HepG2 (cell line): Measurements from ENCODE around the gene TOP2B. TPM values are rescaled to one million over a fixed set of nuclear protein-coding genes. Genes with fewer than 3 reads are reported as not detected.

Source experiments
- ATAC-seq: fragments of 200-7000 bp; cut with Tn5 transposase; 3 replicates; pipeline ENCODE4 v1.9.1; 2020; ENCODE audit warnings: mild to moderate bottlenecking, moderate library complexity
- BruUV-seq: library from RNA; stranded (reverse); fragments of 400-500 nt; replicated peaks from 2 replicates; lab custom pipeline; 2021; lab: Mats Ljungman, UMichigan
- CTCF ChIA-PET: fragments of 300-600 bp; formaldehyde crosslinking; extraction: SDS; loops from one replicate; lab custom pipeline; 2021; ENCODE audit warnings: low total read pairs, inconsistent platforms, low intra/inter-chr PET ratio; lab: Yijun Ruan, JAX
- POLR2A ChIA-PET: fragments of 350-600 bp; sonication (Branson Sonifier 250); formaldehyde crosslinking; loops from one replicate; lab custom pipeline; 2020; ENCODE audit warnings: antibody characterized with exemption, inconsistent platforms; lab: Yijun Ruan, JAX
- DNase-seq: peaks from one replicate; pipeline ENCODE4 v3.0.0-alpha.2; 2015; ENCODE audit warnings: low spot score
- FAIRE-seq: peaks from 3 replicates; lab custom pipeline; 2011; peaks lifted over from hg19 to GRCh38; lab: Jason Lieb, UNC
- H2AFZ ChIP-seq: one replicate; pipeline ENCODE4 v1.6.1; 2011; ENCODE audit warnings: low read length, inconsistent platforms
- H3K27ac ChIP-seq: fragments of 300-600 bp; 3 replicates; pipeline ENCODE4 v1.8.0; 2011; ENCODE audit warnings: mixed run types, mild to moderate bottlenecking, mixed read lengths, low read length, inconsistent platforms; ENCODE audit not compliant: insufficient read depth; ENCODE audit errors: extremely low read length
- H3K27me3 ChIP-seq, 2 experiments: fragments of 200-600 bp in 1 of 2; 2 replicates in 1 of 2; 3 replicates in 1 of 2; pipeline versions ENCODE4 v1.6.0 to v1.8.0; 2011; ENCODE audit warnings: low read length in 2 of 2, mild to moderate bottlenecking in 2 of 2, moderate library complexity in 2 of 2, inconsistent platforms in 1 of 2; ENCODE audit not compliant: insufficient read depth in 2 of 2, control insufficient read depth in 1 of 2
- H3K36me3 ChIP-seq, 2 experiments: fragments of 200-600 bp in 1 of 2; replicated peaks in 1 of 2; 2 replicates in 1 of 2; 3 replicates in 1 of 2; pipeline versions ENCODE4 v1.5.1 to v1.8.0; 2011; ENCODE audit warnings: low read length in 2 of 2, inconsistent platforms in 1 of 2; ENCODE audit not compliant: insufficient read depth in 2 of 2, control insufficient read depth in 1 of 2
- H3K4me1 ChIP-seq: 2 replicates; pipeline ENCODE4 v1.5.1; 2012; ENCODE audit warnings: low read length, inconsistent platforms; ENCODE audit not compliant: insufficient read depth
- H3K4me2 ChIP-seq: 2 replicates; pipeline ENCODE4 v1.6.0; 2011; ENCODE audit warnings: low read depth, low read length, inconsistent platforms
- H3K4me3 ChIP-seq, 3 experiments: fragments of 200-600 bp in 1 of 3; sonication (generic), shearing (Covaris generic) in 1 of 3; replicated peaks in 1 of 3; 2 replicates each; pipeline ENCODE4 v1.5.1; 2011 to 2016; ENCODE audit warnings: low read length in 3 of 3, inconsistent platforms in 2 of 3, low read depth in 2 of 3, mild to moderate bottlenecking in 2 of 3, control low read depth in 1 of 3, mixed read lengths in 1 of 3; ENCODE audit not compliant: insufficient read depth in 1 of 3
- H3K79me2 ChIP-seq: one replicate; pipeline ENCODE4 v1.6.1; 2011; ENCODE audit warnings: low read length, inconsistent platforms; ENCODE audit not compliant: insufficient read depth
- H3K9ac ChIP-seq: 2 replicates; pipeline ENCODE4 v1.6.0; 2011; ENCODE audit warnings: mild to moderate bottlenecking, low read depth, low read length, inconsistent platforms; ENCODE audit not compliant: insufficient read depth
- H3K9me3 ChIP-seq: 2 replicates; pipeline ENCODE4 v1.5.1; 2012; ENCODE audit warnings: mild to moderate bottlenecking, low read length
- H4K20me1 ChIP-seq: 2 replicates; pipeline ENCODE4 v1.6.0; 2011; ENCODE audit warnings: inconsistent platforms, mild to moderate bottlenecking, low read length, moderate library complexity; ENCODE audit not compliant: insufficient read depth
- ARNT2 ChIP-seq: sonication (generic); formaldehyde crosslinking; IDR thresholded peaks from 2 replicates; pipeline ENCODE4 v1.8.0; 2022; ENCODE audit warnings: mild to moderate bottlenecking, low read depth, missing genetic modification reagents, moderate library complexity
- ATAD3A ChIP-seq: sonication (generic); formaldehyde crosslinking; IDR thresholded peaks from 2 replicates; pipeline ENCODE4 v1.4.0; 2020; ENCODE audit warnings: missing genetic modification reagents
- CREB1 ChIP-seq, 2 experiments: fragments of 450-650 bp in 1 of 2; IDR thresholded peaks; 2 replicates each; pipeline ENCODE4 v1.6.1; 2016 to 2017; ENCODE audit warnings: control low read depth in 1 of 2, mild to moderate bottlenecking in 1 of 2, missing compliant biosample characterization in 1 of 2, missing genetic modification characterization in 1 of 2
- DNMT3B ChIP-seq: conservative IDR thresholded peaks from 2 replicates; pipeline ENCODE4 v1.6.1; 2016; ENCODE audit warnings: missing biosample characterization, control low read depth
- E2F2 ChIP-seq: sonication (generic); formaldehyde crosslinking; IDR thresholded peaks from 2 replicates; pipeline ENCODE4 v1.4.0; 2020; ENCODE audit warnings: missing genetic modification reagents, borderline replicate concordance
- GABPB1 ChIP-seq: IDR thresholded peaks from 2 replicates; pipeline ENCODE4 v1.6.1; 2016; ENCODE audit warnings: mild to moderate bottlenecking, missing genetic modification reagents, moderate library complexity, missing compliant biosample characterization
- IKZF4 ChIP-seq: sonication (generic); formaldehyde crosslinking; IDR thresholded peaks from 2 replicates; pipeline ENCODE4 v1.5.1; 2020; ENCODE audit warnings: borderline replicate concordance, mild to moderate bottlenecking, low read depth, missing genetic modification reagents; ENCODE audit errors: not compliant biosample characterization
- POGK ChIP-seq: sonication (generic); formaldehyde crosslinking; conservative IDR thresholded peaks from 2 replicates; pipeline ENCODE4 v1.8.0; 2022; ENCODE audit warnings: mild to moderate bottlenecking, moderate library complexity, missing genetic modification reagents
- TEAD3 ChIP-seq: optimal IDR thresholded peaks from 2 replicates; pipeline ENCODE3; 2016; ENCODE audit warnings: borderline replicate concordance
- TP53 ChIP-seq: sonication (generic); formaldehyde crosslinking; conservative IDR thresholded peaks from 2 replicates; pipeline ENCODE4 v1.4.0; 2020; ENCODE audit warnings: missing genetic modification reagents
- ZBTB26 ChIP-seq: IDR thresholded peaks from 2 replicates; pipeline ENCODE4 v1.6.1; 2016; ENCODE audit warnings: missing compliant biosample characterization, missing genetic modification reagents, borderline replicate concordance
- ZNF282 ChIP-seq: fragments of 450-650 bp; IDR thresholded peaks from 2 replicates; pipeline ENCODE4 v1.6.1; 2018; ENCODE audit not compliant: partially characterized antibody
- ZNF552 ChIP-seq: sonication (generic); formaldehyde crosslinking; IDR thresholded peaks from 2 replicates; pipeline ENCODE4 v1.9.0; 2022; ENCODE audit warnings: missing genetic modification reagents, mild to moderate bottlenecking, borderline replicate concordance
- ZNF784 ChIP-seq: sonication (generic); formaldehyde crosslinking; IDR thresholded peaks from 2 replicates; pipeline ENCODE4 v1.5.1; 2020; ENCODE audit warnings: missing genetic modification reagents, mild to moderate bottlenecking, borderline replicate concordance
- in situ Hi-C: cut with HindIII; loops from 2 replicates; pipeline ENCODE4 v1.10.0; 2017; ENCODE audit warnings: low pct_unique_long_range_greater_than_20kb; ENCODE audit not compliant: extremely low pct_ligation_motif_present
- intact Hi-C: fragments of 100-400 bp; cut with micrococcal nuclease; formaldehyde crosslinking; loops from one replicate; pipeline ENCODE4 v1.10.0; 2022; ENCODE audit not compliant: unreplicated experiment
- polyA plus RNA-seq, 8 experiments: library from polyadenylated mRNA; depleted of rRNA in 3 of 8; stranded (reverse) in 7 of 8; unstranded in 1 of 8; fragments of >200 nt; fragmentation: Illumina TruSeq in 4 of 8; extraction: Trizol in 4 of 8; gene quantifications; 2 replicates each; pipeline versions ENCODE4 v1.2.1 to v1.2.3, GENCODE V29; 2011 to 2016; ENCODE audit warnings: low read depth in 4 of 8, missing spikeins in 1 of 8, mixed read lengths in 1 of 8; ENCODE audit not compliant: insufficient read depth in 1 of 8
- total RNA-seq, 5 experiments: library from RNA; depleted of rRNA; stranded (reverse); fragments of >200 nt; fragmentation: Illumina TruSeq; extraction: Trizol; gene quantifications; 2 replicates each; pipeline ENCODE4 v1.2.3, GENCODE V29; 2016; ENCODE audit warnings: low read depth in 1 of 5

TOP2B gene
- total and polyA plus RNA-seq, 2 of the 13 experiments (the other 11 are each of a cell fraction or from before 2014, with no cell fraction given) = 27.6 to 88.1 TPM

- no peak for ATAC-seq
- BruUV-seq = no TSS peak
- Histone ChIP-seq H3K79me2 (no peaks in the 10 kb centered on the region), H2AFZ (no peak overlapping the region), H3K36me3 (peaks cover 3 to 54% of the 10 kb centered on the region in 2 experiments; a peak in 3 of 5 replicates), H3K4me3 (no peak overlapping the region), H3K4me1 (no peaks in the 10 kb centered on the region), H3K9me3 (no peaks in the 10 kb centered on the region), H3K27ac (no peak overlapping the region), H3K9ac (no peak overlapping the region), H4K20me1 (no peaks in the 10 kb centered on the region), H3K27me3 (no peaks in the 10 kb centered on the region), H3K4me2 (no peak overlapping the region)
- intact Hi-C loops (no loop called here), in situ Hi-C loops (no loop called here)
- no peak for DNase-seq
- no peak for FAIRE-seq
- CTCF ChIA-PET = no interaction called here
- TF ChIP-seq ZNF552 (CRISPR knock-in tag) (no peak), E2F2 (CRISPR knock-in tag) (no peak), CREB1 (IDR thresholded peaks at IDR 0.05) (no peak), CREB1 (CRISPR knock-in tag; IDR thresholded peaks at IDR 0.05) (no peak), GABPB1 (CRISPR knock-in tag) (no peak), ARNT2 (CRISPR knock-in tag) (no peak), POGK (CRISPR knock-in tag) (no peak), ZNF282 (no peak), TEAD3 (CRISPR knock-in tag) (no peak), TP53 (CRISPR knock-in tag) (no peak), ATAD3A (CRISPR knock-in tag) (no peak), IKZF4 (CRISPR knock-in tag) (no peak), ZBTB26 (CRISPR knock-in tag) (no peak), ZNF784 (CRISPR knock-in tag) (no peak), DNMT3B (CRISPR knock-in tag) (no peak)
- POLR2A ChIA-PET = no interaction called here
Observed at GRCh38 chr3:25610779-25611178, 53.9 kb downstream of the TOP2B start.
